ENCODE results near the gene APBB1. TPM values are rescaled to one million over a fixed set of nuclear protein-coding genes. Genes with fewer than 3 reads are reported as not detected.

APBB1 gene
- total RNA-seq, 3 donors from 2014 or later = 25.7 to 34.5 (median 27.9) TPM

DNA sequence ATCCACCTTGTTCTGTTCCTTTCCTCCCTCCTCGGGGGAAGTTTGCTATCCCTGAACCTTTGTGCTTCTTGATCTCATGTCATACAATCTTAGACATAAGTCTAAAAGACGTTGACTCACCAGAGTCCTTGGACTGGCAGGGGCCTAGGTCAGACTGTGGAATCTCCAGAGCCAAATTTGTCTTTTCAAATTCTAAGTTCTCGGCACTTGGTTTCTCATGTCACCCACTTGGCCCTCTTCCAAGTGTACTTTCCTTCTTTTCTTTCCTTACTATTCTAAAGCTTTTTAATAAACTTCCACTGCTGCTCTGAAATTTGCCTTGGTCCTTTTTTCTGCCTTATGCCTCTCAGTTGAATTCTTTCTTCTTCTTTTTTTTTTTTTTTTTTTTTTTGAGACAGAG is 58.7 kb downstream of the APBB1 start:
- no peak for DNase-seq
- Mint-ChIP-seq H3K36me3 (ENCODE audit: insufficient read depth) (no peaks in the 10 kb centered on the region), H3K27me3 (ENCODE audit: low read depth) (no peaks in the 10 kb centered on the region), H3K4me1 (ENCODE audit: low read depth) (peaks cover 5% of the 10 kb centered on the region), H3K9me3 (no peaks in the 10 kb centered on the region), H3K4me3 (no peak overlapping the region)
- no peak for ATAC-seq

GRCh38 chr11:6357222-6357621 is 61.7 kb downstream of the APBB1 start:
- Mint-ChIP-seq H3K9me3 (no peaks in the 10 kb centered on the region), H3K36me3 (ENCODE audit: insufficient read depth) (no peaks in the 10 kb centered on the region), H3K4me3 (no peak overlapping the region), H3K4me1 (ENCODE audit: low read depth) (peaks cover 5% of the 10 kb centered on the region), H3K27me3 (ENCODE audit: low read depth) (no peaks in the 10 kb centered on the region)
- ATAC-seq (peak; percentile 64 to 84), DNase-seq (no peak)

DNA sequence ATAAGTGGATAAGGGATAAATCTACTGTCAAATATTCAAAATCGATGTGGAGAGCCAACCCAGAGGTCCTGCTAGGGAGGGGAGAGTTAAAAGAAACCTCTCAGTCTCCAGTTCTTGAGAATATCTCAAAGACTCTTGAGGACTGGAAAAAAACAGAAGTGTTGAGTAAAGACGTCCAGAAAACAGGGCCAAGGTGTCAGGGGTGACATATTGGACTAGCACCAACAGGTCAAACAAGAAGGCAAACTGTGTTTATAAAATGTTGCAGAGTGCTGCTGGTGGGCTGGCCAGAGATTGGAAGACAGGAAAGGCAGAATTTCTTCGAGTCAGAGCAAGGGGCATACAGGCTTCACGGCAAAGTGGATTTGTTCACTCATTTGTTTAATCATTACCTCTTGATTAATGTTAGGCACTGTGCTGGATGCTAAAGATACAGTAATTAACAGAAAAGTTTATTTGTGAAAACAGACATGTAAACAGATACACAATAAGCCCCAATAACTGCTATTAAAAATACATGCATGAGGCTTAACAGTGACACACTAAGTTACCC is 62.3 kb downstream of the APBB1 start:
- Mint-ChIP-seq H3K4me1 (ENCODE audit: low read depth) (peaks cover 11% of the 10 kb centered on the region), H3K9me3 (no peaks in the 10 kb centered on the region), H3K27me3 (ENCODE audit: low read depth) (no peaks in the 10 kb centered on the region), H3K36me3 (ENCODE audit: insufficient read depth) (no peaks in the 10 kb centered on the region), H3K4me3 (no peak overlapping the region)
- no peak for DNase-seq
- no peak for ATAC-seq

GRCh38 chr11:6354651-6355485 is 64.0 kb downstream of the APBB1 start:
- no peaks in the 10 kb centered on the region for H3K36me3 Mint-ChIP-seq (ENCODE audit: insufficient read depth)
- peaks cover 11% of the 10 kb centered on the region for H3K4me1 Mint-ChIP-seq (ENCODE audit: low read depth)
- no peak for ATAC-seq
- no peak overlapping the region for H3K4me3 Mint-ChIP-seq
- no peak for DNase-seq
- no peaks in the 10 kb centered on the region for H3K9me3 Mint-ChIP-seq
- no peaks in the 10 kb centered on the region for H3K27me3 Mint-ChIP-seq (ENCODE audit: low read depth)

- no peaks in the 10 kb centered on the region for H3K9me3 Mint-ChIP-seq
- no peaks in the 10 kb centered on the region for H3K27me3 Mint-ChIP-seq (ENCODE audit: low read depth)
- no peak overlapping the region for H3K4me3 Mint-ChIP-seq
- peaks cover 11% of the 10 kb centered on the region for H3K4me1 Mint-ChIP-seq (ENCODE audit: low read depth)
- DNase-seq (peak; percentile 45), ATAC-seq (peak; percentile 63 to 73)
- no peaks in the 10 kb centered on the region for H3K36me3 Mint-ChIP-seq (ENCODE audit: insufficient read depth)
Measured at GRCh38 chr11:6353367-6353987, 65.4 kb downstream of the APBB1 start.

- Mint-ChIP-seq H3K27me3 (ENCODE audit: low read depth) (no peaks in the 10 kb centered on the region), H3K36me3 (ENCODE audit: insufficient read depth) (no peaks in the 10 kb centered on the region), H3K4me1 (ENCODE audit: low read depth) (peaks cover 7% of the 10 kb centered on the region), H3K9me3 (no peaks in the 10 kb centered on the region), H3K4me3 (no peak overlapping the region)
- DNase-seq (no peak), ATAC-seq (peak; percentile 69 to 81)
Measured at GRCh38 chr11:6351782-6352382, 67.0 kb downstream of the APBB1 start.

DNA sequence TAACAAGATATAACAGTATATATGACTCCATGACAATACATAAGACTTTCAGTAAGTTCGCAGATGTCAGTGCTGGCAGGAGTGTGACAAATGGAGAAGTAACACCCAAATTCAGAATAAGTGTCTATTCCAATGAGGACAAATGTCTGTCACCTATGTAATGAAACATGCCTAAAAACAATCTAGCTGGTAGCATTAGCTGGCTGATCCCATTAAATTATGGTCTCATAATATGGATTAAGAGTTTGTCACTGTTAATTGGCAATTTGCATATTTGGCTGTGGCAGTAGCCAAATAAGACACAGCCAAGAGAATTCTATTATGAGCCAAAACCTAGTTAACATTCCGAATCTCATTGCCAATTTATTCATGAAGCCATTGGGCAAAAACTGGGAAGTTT is 68.4 kb downstream of the APBB1 start:
- Mint-ChIP-seq H3K4me1 (ENCODE audit: low read depth) (peaks cover 7% of the 10 kb centered on the region), H3K4me3 (no peak overlapping the region), H3K27me3 (ENCODE audit: low read depth) (peaks cover 2% of the 10 kb centered on the region), H3K36me3 (ENCODE audit: insufficient read depth) (no peaks in the 10 kb centered on the region), H3K9me3 (no peaks in the 10 kb centered on the region)
- DNase-seq (no peak), ATAC-seq (no peak)

- Mint-ChIP-seq H3K9me3 (no peaks in the 10 kb centered on the region), H3K4me3 (no peak overlapping the region), H3K4me1 (ENCODE audit: low read depth) (peaks cover 7% of the 10 kb centered on the region), H3K27me3 (ENCODE audit: low read depth) (peaks cover 2% of the 10 kb centered on the region), H3K36me3 (ENCODE audit: insufficient read depth) (no peaks in the 10 kb centered on the region)
- DNase-seq (no peak), ATAC-seq (no peak)
Measured at GRCh38 chr11:6350043-6350442, 68.9 kb downstream of the APBB1 start.

- no peaks in the 10 kb centered on the region for H3K9me3 Mint-ChIP-seq
- H3K27me3 Mint-ChIP-seq (ENCODE audit: low read depth) = peaks cover 2% of the 10 kb centered on the region
- no peaks in the 10 kb centered on the region for H3K4me1 Mint-ChIP-seq (ENCODE audit: low read depth)
- H3K4me3 Mint-ChIP-seq = no peak overlapping the region
- no peak for ATAC-seq
- no peaks in the 10 kb centered on the region for H3K36me3 Mint-ChIP-seq (ENCODE audit: insufficient read depth)
- no peak for DNase-seq
Measured at GRCh38 chr11:6345366-6345765, 73.5 kb downstream of the APBB1 start.

Other genes starting within 250 kb of the APBB1 start
- not detected for gene OR52B2, start 248.8 kb downstream of the APBB1 start, total RNA-seq
- gene OR52W1, start 219.9 kb downstream of the APBB1 start, total RNA-seq = not detected
- gene C11orf42, start 213.5 kb downstream of the APBB1 start, total RNA-seq = not detected
- 10 to 100 TPM; 21.5 to 27.1 (median 22.9) TPM for gene FHIP1B, start 184.5 kb downstream of the APBB1 start, total RNA-seq
- not detected for gene CNGA4, start 180.0 kb downstream of the APBB1 start, total RNA-seq
- not detected for gene CCKBR, start 159.3 kb downstream of the APBB1 start, total RNA-seq
- gene CAVIN3, start 98.6 kb downstream of the APBB1 start, total RNA-seq = 10 to 100 TPM in 2 of 3 donors, 1 to 10 TPM in 1; 8.6 to 26.1 (median 14.0) TPM
- gene SMPD1, start 28.6 kb downstream of the APBB1 start, total RNA-seq = 10 to 100 TPM; 13.1 to 18.2 (median 16.3) TPM
- gene HPX, start 21.9 kb upstream of the APBB1 start, total RNA-seq = 1 to 10 TPM in 1 of 3 donors, under 1 TPM in 2; 0.71 to 2.0 (median 0.96) TPM
- gene TRIM3, start 54.8 kb upstream of the APBB1 start, total RNA-seq = 1 to 10 TPM; 3.2 to 4.3 (median 3.6) TPM
- gene ARFIP2, start 62.2 kb upstream of the APBB1 start, total RNA-seq = 10 to 100 TPM; 55.4 to 59.6 (median 56.5) TPM
- gene TIMM10B, start 62.4 kb upstream of the APBB1 start, total RNA-seq = 10 to 100 TPM; 45.4 to 48.5 (median 48.1) TPM
- gene DNHD1, start 78.2 kb upstream of the APBB1 start, total RNA-seq = 1 to 10 TPM; 6.0 to 6.7 (median 6.1) TPM
- 10 to 100 TPM; 37.8 to 48.2 (median 41.4) TPM for gene RRP8, start 184.5 kb upstream of the APBB1 start, total RNA-seq
- 10 to 100 TPM; 38.6 to 48.9 (median 45.0) TPM for gene ILK, start 184.7 kb upstream of the APBB1 start, total RNA-seq
- gene TAF10, start 193.1 kb upstream of the APBB1 start, total RNA-seq = 100 to 1,000 TPM; 163 to 191 (median 188) TPM
- 10 to 100 TPM; 25.4 to 35.6 (median 27.3) TPM for gene TPP1, start 200.3 kb upstream of the APBB1 start, total RNA-seq
- under 1 TPM; 0.28 to 0.40 (median 0.33) TPM for gene DCHS1, start 236.7 kb upstream of the APBB1 start, total RNA-seq

Data from activated T-cell treated with anti-CD3 and anti-CD28 coated beads, Interleukin-2, amount 50 U/mL, for 4 hours (primary cell).